Measurements from ENCODE around the gene SLIT3.

DNA sequence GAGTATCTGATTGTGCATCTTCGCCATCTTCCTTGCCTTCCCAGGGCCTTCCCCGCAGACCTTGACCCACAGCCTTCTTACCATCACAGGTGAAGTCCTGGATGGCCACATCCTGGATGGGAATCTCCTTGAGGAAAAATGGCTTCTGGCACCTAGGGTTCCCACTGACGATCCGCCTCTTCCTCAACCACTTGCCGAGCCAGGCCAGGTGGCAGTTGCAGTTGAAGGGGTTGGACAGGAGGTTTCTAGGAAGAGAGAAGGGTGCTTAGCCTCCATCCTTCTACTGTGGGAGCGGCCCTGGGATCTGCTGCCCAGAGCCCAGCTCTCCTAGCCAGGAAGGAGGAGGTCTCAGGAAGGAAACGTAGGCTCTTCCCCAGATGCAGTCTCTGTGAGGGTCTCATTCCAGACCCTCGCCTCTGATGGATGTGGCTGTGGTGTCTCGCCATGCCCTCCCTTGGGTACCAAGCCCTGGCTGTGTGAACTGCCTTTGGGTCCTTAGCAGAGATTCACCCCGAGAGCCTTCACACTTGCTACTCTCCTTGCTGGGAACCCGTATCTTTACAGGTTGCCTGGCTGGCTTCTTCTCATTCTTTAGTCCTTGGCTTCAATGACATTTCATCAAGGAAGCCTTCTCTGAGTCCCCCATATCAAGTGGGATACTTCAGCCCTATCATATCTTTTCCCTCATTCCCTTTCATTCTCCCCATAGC, 551.4 kb downstream of the SLIT3 start:
- TF ChIP-seq EZH2 (IDR thresholded peaks at IDR 0.05), result no peak
- TF ChIP-seq, protein P1, sequence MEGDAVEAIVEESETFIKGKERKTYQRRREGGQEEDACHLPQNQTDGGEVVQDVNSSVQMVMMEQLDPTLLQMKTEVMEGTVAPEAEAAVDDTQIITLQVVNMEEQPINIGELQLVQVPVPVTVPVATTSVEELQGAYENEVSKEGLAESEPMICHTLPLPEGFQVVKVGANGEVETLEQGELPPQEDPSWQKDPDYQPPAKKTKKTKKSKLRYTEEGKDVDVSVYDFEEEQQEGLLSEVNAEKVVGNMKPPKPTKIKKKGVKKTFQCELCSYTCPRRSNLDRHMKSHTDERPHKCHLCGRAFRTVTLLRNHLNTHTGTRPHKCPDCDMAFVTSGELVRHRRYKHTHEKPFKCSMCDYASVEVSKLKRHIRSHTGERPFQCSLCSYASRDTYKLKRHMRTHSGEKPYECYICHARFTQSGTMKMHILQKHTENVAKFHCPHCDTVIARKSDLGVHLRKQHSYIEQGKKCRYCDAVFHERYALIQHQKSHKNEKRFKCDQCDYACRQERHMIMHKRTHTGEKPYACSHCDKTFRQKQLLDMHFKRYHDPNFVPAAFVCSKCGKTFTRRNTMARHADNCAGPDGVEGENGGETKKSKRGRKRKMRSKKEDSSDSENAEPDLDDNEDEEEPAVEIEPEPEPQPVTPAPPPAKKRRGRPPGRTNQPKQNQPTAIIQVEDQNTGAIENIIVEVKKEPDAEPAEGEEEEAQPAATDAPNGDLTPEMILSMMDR (IDR thresholded peaks at IDR 0.05 in 2 of 3, conservative IDR thresholded peaks at IDR 0.05 in 1 of 3; ENCODE audit: borderline replicate concordance in 1 of 3, insufficient read depth in 1 of 3, low read depth in 2 of 3, low read length in 2 of 3), result no peak
- TF ChIP-seq ZFX (IDR thresholded peaks at IDR 0.05), result no peak
- TF ChIP-seq, protein P2, sequence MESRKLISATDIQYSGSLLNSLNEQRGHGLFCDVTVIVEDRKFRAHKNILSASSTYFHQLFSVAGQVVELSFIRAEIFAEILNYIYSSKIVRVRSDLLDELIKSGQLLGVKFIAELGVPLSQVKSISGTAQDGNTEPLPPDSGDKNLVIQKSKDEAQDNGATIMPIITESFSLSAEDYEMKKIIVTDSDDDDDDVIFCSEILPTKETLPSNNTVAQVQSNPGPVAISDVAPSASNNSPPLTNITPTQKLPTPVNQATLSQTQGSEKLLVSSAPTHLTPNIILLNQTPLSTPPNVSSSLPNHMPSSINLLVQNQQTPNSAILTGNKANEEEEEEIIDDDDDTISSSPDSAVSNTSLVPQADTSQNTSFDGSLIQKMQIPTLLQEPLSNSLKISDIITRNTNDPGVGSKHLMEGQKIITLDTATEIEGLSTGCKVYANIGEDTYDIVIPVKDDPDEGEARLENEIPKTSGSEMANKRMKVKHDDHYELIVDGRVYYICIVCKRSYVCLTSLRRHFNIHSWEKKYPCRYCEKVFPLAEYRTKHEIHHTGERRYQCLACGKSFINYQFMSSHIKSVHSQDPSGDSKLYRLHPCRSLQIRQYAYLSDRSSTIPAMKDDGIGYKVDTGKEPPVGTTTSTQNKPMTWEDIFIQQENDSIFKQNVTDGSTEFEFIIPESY (IDR thresholded peaks at IDR 0.05; ENCODE audit: extremely low read depth, insufficient replicate concordance, low read length), result no peak
- no peak for TF ChIP-seq SP1 (IDR thresholded peaks at IDR 0.05; ENCODE audit: low read depth)
- TF ChIP-seq POLR2A (IDR thresholded peaks at IDR 0.05; ENCODE audit: borderline replicate concordance, extremely low read depth, insufficient read depth, insufficient read length), result no peak
- TF ChIP-seq POLR2AphosphoS5 (IDR thresholded peaks at IDR 0.05; ENCODE audit: low read depth, low read length), result no peak
- TF ChIP-seq CEBPB (IDR thresholded peaks at IDR 0.05; ENCODE audit: low read depth), result no peak
- TF ChIP-seq, protein P3, sequence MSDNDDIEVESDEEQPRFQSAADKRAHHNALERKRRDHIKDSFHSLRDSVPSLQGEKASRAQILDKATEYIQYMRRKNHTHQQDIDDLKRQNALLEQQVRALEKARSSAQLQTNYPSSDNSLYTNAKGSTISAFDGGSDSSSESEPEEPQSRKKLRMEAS (IDR thresholded peaks at IDR 0.05), result no peak
- no peak for TF ChIP-seq TCF7L2 (IDR thresholded peaks at IDR 0.05; ENCODE audit: borderline replicate concordance, extremely low read depth, insufficient read depth, insufficient read length)
- TF ChIP-seq EGR1 (IDR thresholded peaks at IDR 0.05; ENCODE audit: low read depth), result no peak
- no peak for TF ChIP-seq YY1 (IDR thresholded peaks at IDR 0.05; ENCODE audit: extremely low read depth, insufficient replicate concordance, low read depth, low read length)
- no peak for TF ChIP-seq EZH2phosphoT487 (IDR thresholded peaks at IDR 0.05; ENCODE audit: borderline replicate concordance)

Measured in HCT116 (cell line).